Testis (tissue), 2 donors: ENCODE data around the gene SMIM3.

ENCODE experiments used
- CTCF ChIP-seq, 3 experiments: fragments of 450-650 bp in 2 of 3; fragments of 200-600 bp in 1 of 3; sonication (generic) in 1 of 3; IDR thresholded peaks; one replicate each; pipeline ENCODE4 v1.5.1; 2016 to 2019; ENCODE audit warnings: antibody characterized with exemption in 3 of 3, mild to moderate bottlenecking in 2 of 3, moderate library complexity in 1 of 3
- POLR2A ChIP-seq: fragments of 450-650 bp; IDR thresholded peaks from one replicate; pipeline ENCODE4 v1.6.1; 2017; ENCODE audit warnings: antibody characterized with exemption, mild to moderate bottlenecking, moderate library complexity

GRCh38 chr5:150787656-150788055 is 9.1 kb downstream of the SMIM3 start:
- TF ChIP-seq CTCF (IDR thresholded peaks at IDR 0.05) (no peak), POLR2A (no peak)
